Peyer's patch (tissue), 4 donors: ENCODE data around the gene BPHL. TPM values are rescaled to one million over a fixed set of nuclear protein-coding genes. Genes with fewer than 3 reads are reported as not detected.

ENCODE experiments used
- DNase-seq, 3 donors: peaks; one replicate each; pipeline ENCODE4 v3.0.0-alpha.2; 2017 to 2019
- H3K27ac ChIP-seq, 4 donors: fragments of 200-600 bp; sonication (generic); one replicate each; pipeline ENCODE4 v1.5.1; 2016 to 2019
- H3K27me3 ChIP-seq, 2 donors: fragments of 200-600 bp; sonication (generic); one replicate each; pipeline ENCODE4 v1.5.1; 2019
- H3K36me3 ChIP-seq, 3 donors: fragments of 200-600 bp; sonication (generic); one replicate each; pipeline ENCODE4 v1.5.1; 2016 to 2019
- H3K4me1 ChIP-seq, 4 donors: fragments of 200-600 bp; sonication (generic); one replicate each; pipeline ENCODE4 v1.5.1; 2016 to 2019
- H3K4me3 ChIP-seq, 4 donors: fragments of 200-600 bp; sonication (generic); 1 replicate in 3 of 4; 2 replicates in 1 of 4; pipeline ENCODE4 v1.5.1; 2016 to 2019; ENCODE audit warnings: mild to moderate bottlenecking in 1 of 4
- H3K9me3 ChIP-seq, 4 donors: fragments of 200-600 bp; sonication (generic); one replicate each; pipeline ENCODE4 v1.5.1; 2016 to 2019; ENCODE audit warnings: mild to moderate bottlenecking in 1 of 4
- POLR2A ChIP-seq, 2 donors: fragments of 450-650 bp; IDR thresholded peaks; one replicate each; pipeline ENCODE4 v1.5.1; 2017; ENCODE audit warnings: antibody characterized with exemption in 2 of 2, mild to moderate bottlenecking in 2 of 2, moderate library complexity in 2 of 2
- total RNA-seq, 4 donors: library from RNA; depleted of rRNA; stranded (reverse); fragments of >200 nt; gene quantifications; one replicate each; pipeline ENCODE4 v1.1.0, GENCODE V29; 2016
- TF ChIP-seq, protein P1 (sequence below), 6 experiments: fragments of 450-650 bp in 4 of 6; fragments of 200-600 bp in 2 of 6; sonication (generic) in 1 of 6; IDR thresholded peaks; one replicate each; pipeline ENCODE4 v1.5.1; 2017 to 2019; ENCODE audit warnings: antibody characterized with exemption in 6 of 6, mild to moderate bottlenecking in 3 of 6, moderate library complexity in 1 of 6

The BPHL gene
- total RNA-seq, 4 donors from 2014 or later: 21.5 to 73.1 (median 68.2) TPM

- Histone ChIP-seq H3K27me3 (no peaks in the 10 kb centered on the region), H3K36me3 (peaks cover 0 to 88% (median 0%) of the 10 kb centered on the region in 3 donors), H3K4me3 (no peak overlapping the region), H3K27ac (no peak overlapping the region), H3K9me3 (no peaks in the 10 kb centered on the region), H3K4me1 (no peaks in the 10 kb centered on the region)
- DNase-seq: no peak
- TF ChIP-seq, protein P1, sequence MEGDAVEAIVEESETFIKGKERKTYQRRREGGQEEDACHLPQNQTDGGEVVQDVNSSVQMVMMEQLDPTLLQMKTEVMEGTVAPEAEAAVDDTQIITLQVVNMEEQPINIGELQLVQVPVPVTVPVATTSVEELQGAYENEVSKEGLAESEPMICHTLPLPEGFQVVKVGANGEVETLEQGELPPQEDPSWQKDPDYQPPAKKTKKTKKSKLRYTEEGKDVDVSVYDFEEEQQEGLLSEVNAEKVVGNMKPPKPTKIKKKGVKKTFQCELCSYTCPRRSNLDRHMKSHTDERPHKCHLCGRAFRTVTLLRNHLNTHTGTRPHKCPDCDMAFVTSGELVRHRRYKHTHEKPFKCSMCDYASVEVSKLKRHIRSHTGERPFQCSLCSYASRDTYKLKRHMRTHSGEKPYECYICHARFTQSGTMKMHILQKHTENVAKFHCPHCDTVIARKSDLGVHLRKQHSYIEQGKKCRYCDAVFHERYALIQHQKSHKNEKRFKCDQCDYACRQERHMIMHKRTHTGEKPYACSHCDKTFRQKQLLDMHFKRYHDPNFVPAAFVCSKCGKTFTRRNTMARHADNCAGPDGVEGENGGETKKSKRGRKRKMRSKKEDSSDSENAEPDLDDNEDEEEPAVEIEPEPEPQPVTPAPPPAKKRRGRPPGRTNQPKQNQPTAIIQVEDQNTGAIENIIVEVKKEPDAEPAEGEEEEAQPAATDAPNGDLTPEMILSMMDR (IDR thresholded peaks at IDR 0.05): no peak
- TF ChIP-seq POLR2A (IDR thresholded peaks at IDR 0.05): no peak
Observed at GRCh38 chr6:3102875-3103274, 15.6 kb upstream of the BPHL start.

DNA sequence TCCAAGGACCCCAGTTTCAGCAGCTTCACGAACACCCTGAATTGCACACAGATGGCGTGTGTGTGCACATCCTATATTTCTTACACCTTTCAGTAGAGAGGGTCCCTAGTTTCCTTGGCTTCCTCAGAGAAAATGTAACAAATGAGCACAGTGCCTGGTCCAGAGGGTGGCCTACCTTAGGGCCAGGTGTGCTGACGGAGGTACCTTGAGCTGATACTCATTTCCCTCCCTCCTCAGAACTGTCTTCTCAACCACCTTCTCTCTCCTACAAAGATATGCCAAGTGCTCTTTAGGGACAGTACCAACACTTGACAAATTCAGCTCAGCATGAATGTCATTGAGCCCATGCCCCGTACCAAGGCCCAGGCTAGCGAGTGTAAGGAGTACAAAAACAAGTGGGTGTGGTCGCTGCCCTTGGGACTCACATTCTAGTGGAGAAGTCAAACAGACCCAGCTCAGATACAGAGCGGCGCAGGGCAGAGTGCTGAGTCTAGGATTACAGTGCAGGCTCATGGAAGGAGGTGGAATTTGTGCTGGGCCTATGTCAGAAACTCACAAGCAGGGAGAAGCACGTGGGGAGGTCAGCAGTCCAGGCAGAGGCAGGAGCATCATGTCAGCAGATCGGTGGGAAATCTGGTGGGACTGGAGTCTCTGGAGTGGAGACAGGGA is 9.6 kb upstream of the BPHL start:
- H3K27ac ChIP-seq: no peak overlapping the region
- H3K4me1 ChIP-seq: no peaks in the 10 kb centered on the region
- H3K9me3 ChIP-seq: no peaks in the 10 kb centered on the region
- H3K27me3 ChIP-seq: no peaks in the 10 kb centered on the region
- peaks cover 0 to 87% (median 0%) of the 10 kb centered on the region in 3 donors for H3K36me3 ChIP-seq
- H3K4me3 ChIP-seq: no peak overlapping the region
- DNase-seq: no peak
- TF ChIP-seq, protein P1 (IDR thresholded peaks at IDR 0.05): no peak
- no peak for TF ChIP-seq POLR2A (IDR thresholded peaks at IDR 0.05)

DNA sequence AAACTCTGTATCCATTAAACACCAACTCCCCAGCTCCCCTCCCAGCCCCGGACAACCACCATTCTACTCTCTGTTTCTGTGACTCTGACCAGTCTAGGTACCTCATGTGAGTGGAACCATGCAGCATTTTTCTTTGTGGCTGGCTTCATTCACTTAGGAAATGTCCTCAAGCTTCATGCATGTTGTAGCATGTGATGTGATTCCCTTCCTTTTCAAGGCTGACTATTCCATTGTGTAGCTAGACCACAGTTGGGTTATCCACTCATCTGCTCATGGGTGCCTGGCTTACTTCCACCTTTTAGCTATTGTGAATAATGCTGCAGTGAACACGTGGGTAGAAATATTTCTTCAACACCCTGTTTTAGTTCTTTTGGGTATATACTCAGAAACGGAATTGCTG is 8.8 kb upstream of the BPHL start:
- no peaks in the 10 kb centered on the region for H3K9me3 ChIP-seq
- H3K27me3 ChIP-seq: no peaks in the 10 kb centered on the region
- DNase-seq: no peak
- TF ChIP-seq, protein P1 (IDR thresholded peaks at IDR 0.05): no peak
- no peak for TF ChIP-seq POLR2A (IDR thresholded peaks at IDR 0.05)
- no peak overlapping the region for H3K27ac ChIP-seq
- H3K4me3 ChIP-seq: no peak overlapping the region
- peaks cover 0 to 90% (median 0%) of the 10 kb centered on the region in 3 donors for H3K36me3 ChIP-seq
- no peaks in the 10 kb centered on the region for H3K4me1 ChIP-seq

GRCh38 chr6:3114377-3114776 is 4.1 kb upstream of the BPHL start:
- TF ChIP-seq POLR2A (IDR thresholded peaks at IDR 0.05): no peak
- TF ChIP-seq, protein P1 (IDR thresholded peaks at IDR 0.05): no peak
- Histone ChIP-seq H3K4me3 (no peak overlapping the region), H3K27ac (no peak overlapping the region), H3K4me1 (peaks cover 0 to 9% (median 0%) of the 10 kb centered on the region in 4 donors), H3K36me3 (peaks cover 0 to 58% (median 0%) of the 10 kb centered on the region in 3 donors), H3K9me3 (no peaks in the 10 kb centered on the region), H3K27me3 (no peaks in the 10 kb centered on the region)
- DNase-seq: no peak

DNA sequence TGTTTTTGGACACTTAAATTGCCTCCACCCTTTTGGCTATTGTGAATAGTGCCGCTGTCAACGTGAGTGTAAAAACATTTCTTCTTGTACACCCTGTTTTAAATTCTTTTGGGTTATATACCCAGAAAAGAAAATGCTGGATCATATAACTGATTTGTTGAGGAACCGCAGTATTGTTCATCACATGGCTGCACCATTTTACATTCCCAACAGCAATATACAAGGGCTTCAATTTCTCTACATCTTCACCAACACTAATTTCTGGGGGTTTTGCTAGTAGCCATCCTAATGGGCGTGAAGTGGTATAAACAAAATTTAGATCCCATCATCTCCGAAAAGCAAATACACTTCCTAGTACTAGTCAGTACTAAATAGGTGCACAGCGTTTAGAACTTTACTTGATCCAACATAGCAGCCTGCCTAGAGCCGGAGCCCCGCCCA is 579 bp upstream of the BPHL start:
- no peaks in the 10 kb centered on the region for H3K9me3 ChIP-seq
- no peak for DNase-seq
- peaks cover 0 to 10% (median 0%) of the 10 kb centered on the region in 4 donors for H3K4me1 ChIP-seq
- H3K36me3 ChIP-seq: peaks cover 0 to 25% (median 0%) of the 10 kb centered on the region in 3 donors
- TF ChIP-seq, protein P1 (IDR thresholded peaks at IDR 0.05): no peak
- peak overlapping the region; percentile 69 to 85 (median 78) for H3K4me3 ChIP-seq
- no peaks in the 10 kb centered on the region for H3K27me3 ChIP-seq
- H3K27ac ChIP-seq: peak overlapping the region; percentile 83 to 97 (median 94)
